ENCODE results near the gene STON2. TPM values are rescaled to one million over a fixed set of nuclear protein-coding genes. Genes with fewer than 3 reads are reported as not detected.

Gene STON2
- total and polyA plus RNA-seq, 7 donors, result 4.8 to 147 (median 37.4) TPM

DNA sequence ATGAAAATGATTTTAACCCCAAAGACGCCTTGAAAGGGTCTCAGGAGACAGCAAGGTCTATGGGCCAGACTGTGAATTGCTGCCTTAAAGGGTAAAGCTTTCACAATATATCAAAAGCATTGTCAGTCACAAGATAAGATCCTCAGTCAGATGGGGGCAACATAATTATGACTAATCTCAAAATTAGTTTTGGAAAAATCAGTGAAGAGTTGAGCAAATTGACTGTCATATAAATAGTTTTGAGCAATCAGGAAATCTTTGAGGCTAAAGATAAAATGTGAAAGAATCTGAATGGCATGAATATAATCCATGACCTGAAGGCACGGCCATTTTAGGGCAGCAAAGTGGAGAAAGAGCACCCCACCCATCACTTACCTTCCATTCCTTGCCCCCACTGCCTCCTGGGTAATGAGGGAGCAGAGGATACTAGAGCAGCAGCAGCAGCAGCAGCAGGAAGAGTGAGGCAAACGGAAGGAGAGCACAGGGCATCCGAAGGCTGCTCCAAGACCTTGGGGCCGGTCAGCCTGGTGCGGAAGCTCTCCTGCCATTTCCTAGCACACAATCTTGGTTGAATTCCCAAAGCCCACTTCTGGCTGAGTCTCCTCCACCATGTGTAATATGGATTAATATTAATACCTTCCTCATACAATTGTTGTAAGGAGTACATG is 7.0 kb downstream of the STON2 start:
- no peak for TF ChIP-seq CTCF (IDR thresholded peaks at IDR 0.05)
- Histone ChIP-seq H3K4me3 (no peak overlapping the region), H3K4me1 (no peaks in the 10 kb centered on the region), H3K27ac (no peak overlapping the region), H3K9me3 (peaks cover 5% of the 10 kb centered on the region), H3K36me3 (ENCODE audit: insufficient read depth in 1 of 2, low read depth in 1 of 2) (peaks cover 4 to 58% of the 10 kb centered on the region in 2 donors), H3K27me3 (ENCODE audit: insufficient read depth in 3 of 3, low read length in 2 of 3) (no peaks in the 10 kb centered on the region)
- no peak for ATAC-seq
- intact Hi-C loops (cut with DNase I), result no loop called here
- DNase-seq, result no peak
- 77 to 93% (median 89%) methylated on average over 6 of the region's 6 CpGs for WGBS, 3 donors

DNA sequence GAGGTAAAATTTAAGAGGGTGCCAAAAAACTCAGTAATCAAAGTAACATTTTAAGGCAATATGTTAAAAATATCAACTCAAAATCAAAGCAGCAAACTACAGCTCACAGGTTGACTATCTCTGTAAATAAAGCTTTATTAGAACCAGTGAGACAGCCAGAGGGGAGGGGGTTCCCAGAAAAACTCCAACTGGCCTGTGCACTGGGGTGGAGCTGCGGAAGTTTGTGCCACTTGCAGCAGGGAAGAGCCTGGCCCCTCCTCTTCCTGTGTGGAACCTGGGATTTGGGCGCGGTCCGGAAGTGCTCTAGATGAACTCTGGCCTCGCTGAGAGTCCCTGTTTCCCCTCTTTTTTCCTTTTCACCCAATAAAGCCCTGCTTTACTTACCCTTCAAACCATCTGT is 8.1 kb downstream of the STON2 start:
- 83 to 87% (median 85%) methylated on average over 5 of the region's 5 CpGs for WGBS, 3 donors
- peaks cover 4 to 48% of the 10 kb centered on the region in 2 donors for H3K36me3 ChIP-seq (ENCODE audit: insufficient read depth in 1 of 2, low read depth in 1 of 2)
- H3K27ac ChIP-seq, result no peak overlapping the region
- H3K9me3 ChIP-seq, result peaks cover 5% of the 10 kb centered on the region
- H3K4me3 ChIP-seq, result no peak overlapping the region
- H3K4me1 ChIP-seq, result no peaks in the 10 kb centered on the region
- intact Hi-C loops (cut with DNase I), result no loop called here
- ATAC-seq, result no peak
- no peaks in the 10 kb centered on the region for H3K27me3 ChIP-seq (ENCODE audit: insufficient read depth in 3 of 3, low read length in 2 of 3)
- no peak for DNase-seq
- TF ChIP-seq CTCF (IDR thresholded peaks at IDR 0.05), result no peak

- Histone ChIP-seq H3K27ac (no peak overlapping the region), H3K4me1 (no peaks in the 10 kb centered on the region), H3K4me3 (no peak overlapping the region), H3K36me3 (ENCODE audit: insufficient read depth in 1 of 2, low read depth in 1 of 2) (peaks cover 4 to 35% of the 10 kb centered on the region in 2 donors), H3K9me3 (peaks cover 5% of the 10 kb centered on the region), H3K27me3 (ENCODE audit: insufficient read depth in 3 of 3, low read length in 2 of 3) (no peaks in the 10 kb centered on the region)
- WGBS, 3 donors, result 70 to 85% (median 79%) methylated on average over 3 of the region's 3 CpGs
- intact Hi-C loops (cut with DNase I), result no loop called here
- ATAC-seq (no peak), DNase-seq (no peak)
- TF ChIP-seq CTCF (IDR thresholded peaks at IDR 0.05), result no peak
Observed at GRCh38 chr14:81390696-81391095, 9.4 kb downstream of the STON2 start.

DNA sequence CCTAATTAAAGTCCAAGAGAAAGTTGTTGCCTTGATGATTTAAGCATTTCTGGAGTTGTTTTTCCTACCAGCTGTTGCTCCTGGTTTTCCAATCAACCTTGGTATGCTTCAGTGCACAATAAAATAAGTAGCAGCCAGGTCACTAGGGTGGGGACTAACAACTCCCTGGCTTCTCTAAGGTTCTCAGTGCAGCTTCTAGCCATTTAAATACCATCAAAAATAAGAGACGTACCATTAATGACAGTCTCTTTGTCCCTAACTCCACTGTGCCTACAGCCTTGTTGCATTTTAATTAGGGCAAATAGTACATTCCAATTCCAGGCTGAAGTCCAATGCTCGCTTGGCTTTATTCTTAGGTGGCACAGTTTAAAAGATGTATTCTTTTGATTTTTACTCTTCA is 11.8 kb downstream of the STON2 start:
- ATAC-seq (no peak), DNase-seq (no peak)
- no peak overlapping the region for H3K27ac ChIP-seq
- no peaks in the 10 kb centered on the region for H3K27me3 ChIP-seq (ENCODE audit: insufficient read depth in 3 of 3, low read length in 2 of 3)
- peaks cover 2 to 16% of the 10 kb centered on the region in 2 donors for H3K36me3 ChIP-seq (ENCODE audit: insufficient read depth in 1 of 2, low read depth in 1 of 2)
- intact Hi-C loops (cut with DNase I), result no loop called here
- no peaks in the 10 kb centered on the region for H3K4me1 ChIP-seq
- WGBS, 3 donors, result 84 to 89% (median 89%) methylated on average over 2 of the region's 2 CpGs
- no peak overlapping the region for H3K4me3 ChIP-seq
- no peaks in the 10 kb centered on the region for H3K9me3 ChIP-seq
- no peak for TF ChIP-seq CTCF (IDR thresholded peaks at IDR 0.05)

- Histone ChIP-seq H3K9me3 (no peaks in the 10 kb centered on the region), H3K27ac (no peak overlapping the region), H3K27me3 (ENCODE audit: insufficient read depth in 3 of 3, low read length in 2 of 3) (no peaks in the 10 kb centered on the region), H3K36me3 (ENCODE audit: insufficient read depth in 1 of 2, low read depth in 1 of 2) (peaks cover 2 to 7% of the 10 kb centered on the region in 2 donors), H3K4me1 (no peaks in the 10 kb centered on the region), H3K4me3 (no peak overlapping the region)
- DNase-seq (no peak), ATAC-seq (no peak)
- intact Hi-C loops (cut with DNase I), result no loop called here
- 59 to 67% (median 60%) methylated on average over 4 of the region's 4 CpGs for WGBS, 3 donors
- no peak for TF ChIP-seq CTCF (IDR thresholded peaks at IDR 0.05)
Observed at GRCh38 chr14:81386290-81386745, 13.8 kb downstream of the STON2 start.
